Gastrocnemius medialis (tissue), 4 donors: ENCODE data around the gene GRIK4. TPM values are rescaled to one million over a fixed set of nuclear protein-coding genes. Genes with fewer than 3 reads are reported as not detected.

ENCODE experiments used
- ATAC-seq, 2 donors: fragments of 150-250 bp; one replicate each; pipeline ENCODE4 v1.9.1; 2016
- DNase-seq, 2 donors: peaks; one replicate each; pipeline ENCODE4 v3.0.0-alpha.2; 2019
- H3K27ac ChIP-seq, 4 donors: fragments of 200-600 bp; sonication (generic); 1 replicate in 1 of 4; 2 replicates in 3 of 4; pipeline ENCODE4 v1.5.1; 2016 to 2018; ENCODE audit warnings: mild to moderate bottlenecking in 2 of 4, moderate library complexity in 1 of 4
- H3K27me3 ChIP-seq, 3 donors: fragments of 200-600 bp; sonication (generic) in 2 of 3; 1 replicate in 1 of 3; 2 replicates in 2 of 3; pipeline versions ENCODE4 v1.5.1 to v1.6.0; 2016 to 2019; ENCODE audit warnings: mild to moderate bottlenecking in 1 of 3, moderate library complexity in 1 of 3
- H3K36me3 ChIP-seq, 2 donors: fragments of 200-600 bp; sonication (generic) in 1 of 2; one replicate each; pipeline ENCODE4 v1.5.1; 2017 to 2018
- H3K4me1 ChIP-seq, 2 donors: fragments of 200-600 bp; sonication (generic) in 1 of 2; one replicate each; pipeline ENCODE4 v1.5.1; 2016 to 2017; ENCODE audit warnings: mild to moderate bottlenecking in 2 of 2
- H3K4me3 ChIP-seq, 4 donors: fragments of 200-600 bp; sonication (generic) in 3 of 4; 1 replicate in 1 of 4; 2 replicates in 3 of 4; pipeline ENCODE4 v1.5.1; 2016 to 2019; ENCODE audit warnings: mild to moderate bottlenecking in 2 of 4
- H3K9me3 ChIP-seq, 3 donors: fragments of 200-600 bp; sonication (generic) in 2 of 3; 1 replicate in 1 of 3; 2 replicates in 2 of 3; pipeline ENCODE4 v1.5.1; 2016 to 2019
- POLR2A ChIP-seq, 2 donors: fragments of 450-650 bp; IDR thresholded peaks; one replicate each; pipeline ENCODE4 v1.6.1; 2017; ENCODE audit warnings: antibody characterized with exemption in 2 of 2, mild to moderate bottlenecking in 2 of 2, moderate library complexity in 2 of 2
- in situ Hi-C, 4 donors: fragments of 200-750 bp; cut with MboI; loops; one replicate each; pipeline versions ENCODE4 v1.15.0 to v1.8.0; 2017; ENCODE audit warnings: low sequenced_read_pairs in 4 of 4
- intact Hi-C: fragments of 100-400 bp; cut with DNase I; formaldehyde crosslinking; loops from one replicate; pipeline ENCODE4 v1.15.1; 2023; ENCODE audit warnings: low total_unique reads
- total RNA-seq, 4 donors: library from RNA; depleted of rRNA; stranded (reverse); fragments of >200 nt; gene quantifications; one replicate each; pipeline versions ENCODE4 v1.1.0 to v1.2.3, GENCODE V29; 2016
- TF ChIP-seq, protein P1 (sequence below), 5 experiments: fragments of 450-650 bp in 3 of 5; fragments of 200-600 bp in 2 of 5; sonication (generic) in 2 of 5; IDR thresholded peaks in 4 of 5; conservative IDR thresholded peaks in 1 of 5; 1 replicate in 4 of 5; 2 replicates in 1 of 5; pipeline ENCODE4 v1.5.1; 2016 to 2019; ENCODE audit warnings: antibody characterized with exemption in 5 of 5, mild to moderate bottlenecking in 3 of 5, moderate library complexity in 3 of 5

Gene GRIK4
- total RNA-seq, 4 donors from 2014 or later, result 0.42 TPM; not detected in 3

DNA sequence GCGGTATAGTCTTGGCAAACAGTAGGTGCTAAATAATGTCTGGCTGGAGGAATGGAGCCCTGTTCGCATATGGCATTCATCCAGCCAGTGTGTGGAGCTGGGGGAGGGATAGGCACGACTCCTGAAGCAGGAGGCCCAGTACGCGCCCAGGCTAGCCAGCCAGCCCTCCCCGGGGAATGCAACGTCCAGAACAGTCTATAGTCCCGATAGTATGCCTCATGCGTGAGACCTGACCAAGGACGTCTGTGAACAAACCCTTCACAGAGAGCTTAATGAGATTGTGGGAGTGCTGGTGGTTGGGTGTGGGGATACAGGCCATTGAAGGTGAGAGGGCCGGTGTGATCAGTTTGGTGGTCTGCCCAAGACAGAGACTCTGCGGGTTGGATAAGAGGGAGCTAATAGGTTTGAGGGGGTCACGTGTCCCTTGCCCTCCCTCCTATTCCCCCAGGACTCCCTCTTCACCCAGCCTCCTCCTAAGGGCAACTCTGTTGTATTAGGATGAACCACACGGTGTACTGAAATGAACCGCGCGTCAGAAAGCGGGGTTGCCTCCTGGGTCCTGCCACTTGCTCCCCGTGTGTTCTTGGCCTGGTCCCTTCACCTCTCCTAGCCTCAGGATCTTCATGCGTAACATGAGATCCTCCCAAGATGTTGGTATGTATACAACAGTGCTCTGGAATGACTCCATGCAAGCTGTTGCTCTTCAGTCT lies 987 bp upstream of the GRIK4 start:
- ATAC-seq, result no peak
- no peak for TF ChIP-seq POLR2A (IDR thresholded peaks at IDR 0.05)
- TF ChIP-seq, protein P1, sequence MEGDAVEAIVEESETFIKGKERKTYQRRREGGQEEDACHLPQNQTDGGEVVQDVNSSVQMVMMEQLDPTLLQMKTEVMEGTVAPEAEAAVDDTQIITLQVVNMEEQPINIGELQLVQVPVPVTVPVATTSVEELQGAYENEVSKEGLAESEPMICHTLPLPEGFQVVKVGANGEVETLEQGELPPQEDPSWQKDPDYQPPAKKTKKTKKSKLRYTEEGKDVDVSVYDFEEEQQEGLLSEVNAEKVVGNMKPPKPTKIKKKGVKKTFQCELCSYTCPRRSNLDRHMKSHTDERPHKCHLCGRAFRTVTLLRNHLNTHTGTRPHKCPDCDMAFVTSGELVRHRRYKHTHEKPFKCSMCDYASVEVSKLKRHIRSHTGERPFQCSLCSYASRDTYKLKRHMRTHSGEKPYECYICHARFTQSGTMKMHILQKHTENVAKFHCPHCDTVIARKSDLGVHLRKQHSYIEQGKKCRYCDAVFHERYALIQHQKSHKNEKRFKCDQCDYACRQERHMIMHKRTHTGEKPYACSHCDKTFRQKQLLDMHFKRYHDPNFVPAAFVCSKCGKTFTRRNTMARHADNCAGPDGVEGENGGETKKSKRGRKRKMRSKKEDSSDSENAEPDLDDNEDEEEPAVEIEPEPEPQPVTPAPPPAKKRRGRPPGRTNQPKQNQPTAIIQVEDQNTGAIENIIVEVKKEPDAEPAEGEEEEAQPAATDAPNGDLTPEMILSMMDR (IDR thresholded peaks at IDR 0.05 in 4 of 5, conservative IDR thresholded peaks at IDR 0.05 in 1 of 5), result no peak
- peaks cover 11 to 28% (median 16%) of the 10 kb centered on the region in 3 donors for H3K27me3 ChIP-seq
- in situ Hi-C loops, result loop anchor here (10.0 to 25.0 kb wide), 6 partner anchors 174 to 684 kb away; partner anchors contain the start of gene TECTA (in 2 of the 4)
- no peaks in the 10 kb centered on the region for H3K4me1 ChIP-seq
- no peak overlapping the region for H3K27ac ChIP-seq
- intact Hi-C loops, result loop anchor here (1.0 kb wide), 4 partner anchors 175 to 684 kb away; no protein-coding TSS in a partner anchor
- DNase-seq, result no peak
- H3K36me3 ChIP-seq, result no peaks in the 10 kb centered on the region
- H3K4me3 ChIP-seq, result peak overlapping the region in 1 of 4 donors; percentile 27
- no peaks in the 10 kb centered on the region for H3K9me3 ChIP-seq

DNA sequence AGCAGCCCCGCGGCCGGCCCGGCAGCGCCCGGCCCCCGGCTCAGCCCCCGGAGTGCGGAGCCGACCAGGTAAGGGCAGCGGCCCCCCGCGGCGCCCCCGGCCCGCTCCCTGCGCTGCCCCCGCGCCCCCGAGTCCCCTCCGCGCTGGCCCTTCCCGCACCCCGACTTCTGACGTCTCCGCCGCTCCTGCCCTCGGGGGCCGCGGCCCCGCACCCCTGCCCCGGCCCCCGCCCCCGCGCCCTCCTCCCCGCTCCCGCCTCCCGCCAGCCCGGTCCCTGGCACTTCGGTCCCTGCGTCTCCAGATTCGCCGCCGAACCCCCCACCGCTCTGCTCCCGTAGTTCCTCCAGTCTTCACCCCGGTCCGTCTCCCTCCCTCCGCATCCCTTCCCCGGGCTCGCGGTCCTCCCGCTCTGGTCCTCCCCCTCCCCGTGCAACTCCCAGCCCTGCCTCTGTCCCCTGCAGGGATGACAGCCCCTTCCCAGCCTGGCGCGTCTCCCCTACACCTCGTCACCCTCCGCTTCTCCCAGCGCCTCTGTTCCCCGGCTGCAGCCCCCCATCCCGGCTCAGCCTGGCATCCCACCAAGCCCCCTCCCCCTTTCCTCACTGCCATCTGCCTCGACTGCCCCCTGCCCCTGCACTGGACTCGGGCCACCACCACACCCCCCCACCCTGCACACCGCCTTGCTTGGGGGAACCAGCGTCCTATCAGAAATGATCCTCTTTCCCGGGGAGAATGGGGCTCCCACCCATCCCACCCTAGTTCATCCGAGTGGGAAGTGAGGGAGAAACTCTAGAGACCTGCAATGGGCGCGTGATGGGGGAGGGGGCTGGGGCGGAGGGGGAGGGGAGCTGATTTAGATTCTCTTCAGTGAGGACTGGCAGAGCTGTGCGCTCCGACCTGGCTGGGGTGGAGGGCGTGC lies 531 bp downstream of the GRIK4 start:
- Histone ChIP-seq H3K9me3 (no peaks in the 10 kb centered on the region), H3K27ac (no peak overlapping the region), H3K27me3 (peaks cover 3 to 18% (median 11%) of the 10 kb centered on the region in 3 donors), H3K4me1 (no peaks in the 10 kb centered on the region), H3K4me3 (no peak overlapping the region), H3K36me3 (no peaks in the 10 kb centered on the region)
- DNase-seq (no peak), ATAC-seq (no peak)
- no peak for TF ChIP-seq POLR2A (IDR thresholded peaks at IDR 0.05)
- TF ChIP-seq, protein P1 (IDR thresholded peaks at IDR 0.05 in 4 of 5, conservative IDR thresholded peaks at IDR 0.05 in 1 of 5), result no peak
- intact Hi-C loops (loop anchor here (1.0 kb wide), 4 partner anchors 173 to 682 kb away; no protein-coding TSS in a partner anchor), in situ Hi-C loops (loop anchor here (10.0 to 25.0 kb wide), 6 partner anchors 173 to 683 kb away; partner anchors contain the start of gene TECTA (in 2 of the 4))

DNA sequence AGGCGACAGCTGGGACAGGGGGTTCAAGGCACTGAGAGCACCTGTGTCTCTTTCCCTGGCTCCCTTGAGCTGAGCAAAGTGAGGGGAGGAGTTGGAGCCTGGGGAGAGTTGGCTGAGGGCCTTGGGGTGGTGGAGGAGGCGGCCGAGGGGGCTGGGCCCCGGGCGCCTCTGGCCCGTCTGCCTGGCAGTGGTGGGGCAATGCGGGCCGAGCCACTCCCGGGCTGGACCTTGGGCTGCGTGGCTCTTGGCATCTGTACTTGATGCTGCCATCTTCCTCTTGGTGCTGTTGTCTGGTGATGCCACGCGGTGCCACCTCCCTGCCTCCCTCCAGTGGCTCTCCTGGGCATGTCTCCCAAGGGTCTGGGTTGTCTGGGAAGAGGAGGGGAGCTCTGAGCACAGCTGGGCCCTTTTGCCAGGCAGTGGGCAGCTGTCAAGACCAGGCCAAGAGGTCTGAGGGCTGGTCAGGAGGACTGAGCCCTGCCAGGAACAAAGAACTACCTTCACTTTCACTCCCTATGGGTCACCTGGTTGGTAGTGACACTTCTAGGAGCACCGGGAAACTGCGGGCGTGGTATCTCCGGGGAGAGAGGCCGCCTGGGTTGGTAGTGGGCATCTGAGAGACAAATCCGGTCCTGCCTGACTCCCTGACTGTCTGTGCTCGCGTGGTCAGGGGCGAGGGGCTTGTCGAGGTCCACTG lies 1.3 kb downstream of the GRIK4 start:
- Histone ChIP-seq H3K9me3 (no peaks in the 10 kb centered on the region), H3K4me3 (no peak overlapping the region), H3K27me3 (peaks cover under 1 to 18% (median 11%) of the 10 kb centered on the region in 3 donors), H3K36me3 (no peaks in the 10 kb centered on the region), H3K27ac (no peak overlapping the region), H3K4me1 (no peaks in the 10 kb centered on the region)
- no peak for ATAC-seq
- TF ChIP-seq POLR2A (IDR thresholded peaks at IDR 0.05), result no peak
- intact Hi-C loops (no loop called here), in situ Hi-C loops (loop anchor here (10.0 to 25.0 kb wide), 6 partner anchors 172 to 682 kb away; partner anchors contain the start of gene TECTA (in 2 of the 4))
- DNase-seq, result no peak

DNA sequence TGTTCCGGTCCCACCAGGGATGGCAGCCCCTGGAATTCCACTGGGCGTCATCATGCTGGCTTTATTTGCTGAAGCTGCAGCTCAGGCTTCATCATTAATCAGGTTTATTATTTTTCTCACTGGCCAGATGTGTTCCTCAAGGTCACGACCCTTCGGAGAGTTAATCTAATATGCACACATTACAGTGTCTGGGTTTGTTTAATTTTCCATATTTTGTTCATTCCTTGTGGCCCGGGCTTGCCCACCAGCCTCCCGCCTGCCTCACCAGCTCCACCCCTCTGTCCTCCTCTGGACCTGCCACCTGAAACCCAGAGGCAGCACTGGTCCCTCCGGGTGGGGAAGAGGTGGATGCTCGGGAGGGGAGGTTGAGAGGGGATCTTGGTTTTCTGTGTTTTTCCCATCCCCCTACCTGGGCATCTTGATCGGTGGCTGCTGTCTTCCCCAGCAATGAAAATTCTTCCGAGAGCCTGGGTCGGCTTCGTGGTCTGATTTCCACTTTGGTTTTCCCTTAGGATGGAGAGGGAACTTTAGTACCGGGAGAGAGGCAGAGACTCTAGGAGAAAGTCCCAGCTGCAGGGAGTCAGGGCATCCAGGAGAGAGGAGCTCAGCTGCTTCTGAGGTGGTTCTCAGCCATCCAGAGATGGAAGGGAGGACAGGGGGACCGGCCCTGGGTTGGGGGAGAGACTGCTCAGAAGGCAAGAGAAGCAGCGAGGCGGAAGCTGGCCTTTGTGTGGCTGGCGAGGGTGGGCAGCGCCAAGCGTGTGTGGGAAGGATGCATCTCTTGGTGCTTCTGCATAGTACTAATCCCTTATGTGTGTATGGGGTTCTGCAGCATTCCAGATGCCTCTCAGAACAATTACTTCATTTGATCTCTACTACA lies 2.1 kb downstream of the GRIK4 start:
- Histone ChIP-seq H3K27me3 (peaks cover 4 to 12% (median 11%) of the 10 kb centered on the region in 3 donors), H3K27ac (no peak overlapping the region), H3K9me3 (no peaks in the 10 kb centered on the region), H3K4me1 (no peaks in the 10 kb centered on the region), H3K4me3 (no peak overlapping the region), H3K36me3 (no peaks in the 10 kb centered on the region)
- in situ Hi-C loops, result loop anchor here (10.0 to 25.0 kb wide), 6 partner anchors 171 to 681 kb away; partner anchors contain the start of gene TECTA (in 2 of the 4)
- intact Hi-C loops, result no loop called here
- no peak for DNase-seq
- no peak for TF ChIP-seq POLR2A (IDR thresholded peaks at IDR 0.05)
- TF ChIP-seq, protein P1 (IDR thresholded peaks at IDR 0.05 in 4 of 5, conservative IDR thresholded peaks at IDR 0.05 in 1 of 5), result no peak
- no peak for ATAC-seq
